Transverse colon (tissue), 4 donors: ENCODE measurements around the gene CCDC85C.

ENCODE experiments used
- CTCF ChIP-seq, 5 experiments: fragments of 200-600 bp in 3 of 5; fragments of 450-650 bp in 2 of 5; sonication (generic) in 3 of 5; IDR thresholded peaks; 1 replicate in 2 of 5; 2 replicates in 3 of 5; pipeline ENCODE4 v1.5.1; 2016 to 2017; ENCODE audit warnings: antibody characterized with exemption in 5 of 5, inconsistent platforms in 3 of 5, mild to moderate bottlenecking in 2 of 5, moderate library complexity in 1 of 5
- POLR2AphosphoS5 ChIP-seq, 3 donors: sonication (generic); formaldehyde crosslinking; IDR thresholded peaks; one replicate each; pipeline ENCODE4 v1.6.1; 2016; ENCODE audit warnings: antibody characterized with exemption in 3 of 3

GRCh38 chr14:99509871-99510555, 94.0 kb downstream of the CCDC85C start:
- TF ChIP-seq POLR2AphosphoS5 (IDR thresholded peaks at IDR 0.05) (no peak), CTCF (IDR thresholded peaks at IDR 0.05) (no peak)
